ENCODE results near the gene MIA2. TPM values are rescaled to one million over a fixed set of nuclear protein-coding genes. Genes with fewer than 3 reads are reported as not detected.

The MIA2 gene
- total RNA-seq, 2 donors from 2014 or later, result 14.2 to 34.2 TPM

- peaks cover 0 to 2% of the 10 kb centered on the region in 2 donors for H3K4me1 ChIP-seq
- TF ChIP-seq CTCF (IDR thresholded peaks at IDR 0.05), result no peak
- no peak overlapping the region for H3K27ac ChIP-seq
- DNase-seq (ENCODE audit: low spot score), result no peak
- H3K9me3 ChIP-seq, result no peaks in the 10 kb centered on the region
- H3K27me3 ChIP-seq, result no peaks in the 10 kb centered on the region
- H3K4me3 ChIP-seq, result no peak overlapping the region
- no peaks in the 10 kb centered on the region for H3K36me3 ChIP-seq
These were observed 162.0 kb downstream of the MIA2 start for GRCh38 chr14:39395555-39396254.

DNA sequence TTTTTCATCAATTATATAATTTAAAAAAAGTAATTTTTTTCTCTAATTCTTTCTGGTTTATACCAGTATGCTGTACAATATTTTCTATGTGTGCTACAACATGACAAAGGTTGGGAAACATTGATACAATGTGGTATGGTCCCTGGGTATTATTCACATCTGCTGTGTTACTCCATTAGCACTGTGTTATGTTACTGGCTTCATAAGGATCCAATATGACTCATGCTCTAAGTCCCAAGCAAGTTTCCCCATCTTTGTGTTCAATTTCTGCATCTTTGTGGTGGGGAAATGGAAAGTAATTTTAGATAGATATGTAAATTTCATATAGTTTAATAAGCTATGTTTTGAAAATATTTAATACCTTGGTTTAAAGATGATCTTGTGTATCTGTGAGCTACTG is 162.7 kb downstream of the MIA2 start:
- Histone ChIP-seq H3K27me3 (no peaks in the 10 kb centered on the region), H3K36me3 (no peaks in the 10 kb centered on the region), H3K27ac (no peak overlapping the region), H3K9me3 (no peaks in the 10 kb centered on the region), H3K4me1 (no peaks in the 10 kb centered on the region), H3K4me3 (no peak overlapping the region)
- TF ChIP-seq CTCF (IDR thresholded peaks at IDR 0.05), result no peak
- no peak for DNase-seq (ENCODE audit: low spot score)

DNA sequence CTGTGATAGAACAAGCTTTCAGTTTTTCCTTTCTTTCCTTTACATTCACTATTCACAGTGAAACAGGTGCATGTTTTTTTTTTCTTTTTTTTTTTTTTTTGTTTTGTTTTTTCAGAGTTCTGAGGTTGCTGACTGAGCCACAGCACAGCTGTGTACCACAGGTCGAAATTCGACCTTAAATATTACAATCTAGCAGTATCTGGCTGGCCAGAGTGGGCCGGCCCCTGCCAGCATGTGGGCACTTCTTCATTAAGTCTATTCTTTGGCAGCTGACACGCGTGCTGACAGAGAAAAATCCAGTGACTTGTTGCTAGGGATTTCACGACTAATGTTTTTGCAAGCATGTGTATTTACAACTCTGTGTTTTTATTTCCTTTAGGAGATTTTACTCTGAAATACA is 164.7 kb downstream of the MIA2 start:
- no peak overlapping the region for H3K4me3 ChIP-seq
- no peaks in the 10 kb centered on the region for H3K36me3 ChIP-seq
- no peaks in the 10 kb centered on the region for H3K27me3 ChIP-seq
- TF ChIP-seq CTCF (IDR thresholded peaks at IDR 0.05), result no peak
- no peaks in the 10 kb centered on the region for H3K4me1 ChIP-seq
- no peak overlapping the region for H3K27ac ChIP-seq
- no peaks in the 10 kb centered on the region for H3K9me3 ChIP-seq
- no peak for DNase-seq (ENCODE audit: low spot score)

- no peak overlapping the region for H3K4me3 ChIP-seq
- no peaks in the 10 kb centered on the region for H3K4me1 ChIP-seq
- TF ChIP-seq CTCF (IDR thresholded peaks at IDR 0.05), result no peak
- H3K36me3 ChIP-seq, result no peaks in the 10 kb centered on the region
- no peaks in the 10 kb centered on the region for H3K9me3 ChIP-seq
- H3K27ac ChIP-seq, result no peak overlapping the region
- H3K27me3 ChIP-seq, result no peaks in the 10 kb centered on the region
- DNase-seq (ENCODE audit: low spot score), result no peak
These were observed 172.8 kb downstream of the MIA2 start for GRCh38 chr14:39406560-39406959.

DNA sequence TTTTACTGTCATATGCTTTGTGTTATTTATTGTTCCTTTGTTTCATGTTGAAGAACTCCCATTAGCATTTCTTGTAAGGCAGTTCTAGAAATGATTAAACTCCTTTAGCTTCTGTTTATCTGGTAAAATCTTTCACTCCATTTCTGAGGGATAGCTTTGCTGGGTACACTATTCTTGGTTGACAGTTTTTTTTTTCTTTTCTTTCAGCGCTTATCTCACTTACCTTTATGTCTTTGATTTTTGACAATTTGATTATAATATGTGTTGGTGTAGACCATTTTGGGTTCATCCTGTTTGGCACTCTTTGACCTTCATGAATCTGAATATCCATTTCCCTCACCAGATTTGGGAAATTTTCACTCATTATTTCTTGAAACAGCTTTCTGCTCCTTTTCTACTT is 182.4 kb downstream of the MIA2 start:
- TF ChIP-seq CTCF (IDR thresholded peaks at IDR 0.05), result no peak
- Histone ChIP-seq H3K4me3 (no peak overlapping the region), H3K27ac (no peak overlapping the region), H3K4me1 (no peaks in the 10 kb centered on the region), H3K9me3 (peaks cover 0 to 17% of the 10 kb centered on the region in 2 donors), H3K27me3 (no peaks in the 10 kb centered on the region), H3K36me3 (no peaks in the 10 kb centered on the region)
- no peak for DNase-seq (ENCODE audit: low spot score)

GRCh38 chr14:39417014-39417413 is 183.3 kb downstream of the MIA2 start:
- H3K36me3 ChIP-seq, result no peaks in the 10 kb centered on the region
- peaks cover 0 to 17% of the 10 kb centered on the region in 2 donors for H3K9me3 ChIP-seq
- H3K27me3 ChIP-seq, result no peaks in the 10 kb centered on the region
- H3K27ac ChIP-seq, result no peak overlapping the region
- TF ChIP-seq CTCF (IDR thresholded peaks at IDR 0.05), result peak in 1 of 2 donors; percentile 30
- no peak overlapping the region for H3K4me3 ChIP-seq
- H3K4me1 ChIP-seq, result peaks cover 0 to 2% of the 10 kb centered on the region in 2 donors
- no peak for DNase-seq (ENCODE audit: low spot score)

Data from right atrium auricular region (tissue), 2 donors.